Prostate gland (tissue), 2 donors: Measurements from ENCODE around the gene GSK3A. TPM values are rescaled to one million over a fixed set of nuclear protein-coding genes. Genes with fewer than 3 reads are reported as not detected.

Experiments
- DNase-seq: peaks from one replicate; pipeline ENCODE4 v3.0.0-alpha.2; 2019; ENCODE audit warnings: low spot score
- H3K27ac ChIP-seq, 2 donors: fragments of 200-600 bp; sonication (generic); 2 replicates each; pipeline ENCODE4 v1.5.1; 2017 to 2019
- H3K27me3 ChIP-seq: fragments of 200-600 bp; sonication (generic); replicated peaks from 2 replicates; pipeline ENCODE4 v1.5.1; 2019; ENCODE audit not compliant: insufficient read depth
- H3K36me3 ChIP-seq, 2 donors: fragments of 200-600 bp; sonication (generic); 1 replicate in 1 of 2; 2 replicates in 1 of 2; pipeline versions ENCODE4 v1.5.1 to v1.8.1; 2017 to 2019
- H3K4me1 ChIP-seq: fragments of 200-600 bp; sonication (generic); replicated peaks from 2 replicates; pipeline ENCODE4 v1.5.1; 2019
- H3K4me3 ChIP-seq, 2 donors: fragments of 200-600 bp; sonication (generic); 2 replicates each; pipeline ENCODE4 v1.5.1; 2017 to 2019
- H3K9me3 ChIP-seq: fragments of 200-600 bp; sonication (generic); 2 replicates; pipeline ENCODE4 v1.5.1; 2017
- POLR2A ChIP-seq: fragments of 450-650 bp; IDR thresholded peaks from one replicate; pipeline ENCODE4 v1.6.1; 2016; ENCODE audit warnings: antibody characterized with exemption, mild to moderate bottlenecking
- POLR2AphosphoS5 ChIP-seq: sonication (generic); formaldehyde crosslinking; IDR thresholded peaks from one replicate; pipeline ENCODE4 v1.6.1; 2017; ENCODE audit warnings: antibody characterized with exemption
- WGBS: methylation state at CpG from one replicate; pipeline ENCODE4 v1.1.5; 2018; 5-methylcytosine and 5-hydroxymethylcytosine counted together
- intact Hi-C: fragments of 100-400 bp; cut with DNase I; formaldehyde crosslinking; loops from one replicate; pipeline ENCODE4 v1.14.2; 2022
- total RNA-seq, 2 donors: library from RNA; depleted of rRNA; stranded (reverse); fragments of >200 nt; gene quantifications; one replicate each; pipeline ENCODE4 v1.1.0, GENCODE V29; 2016
- TF ChIP-seq, protein P1 (sequence below), 4 experiments: fragments of 200-600 bp in 2 of 4; fragments of 450-650 bp in 2 of 4; sonication (generic) in 2 of 4; IDR thresholded peaks; 1 replicate in 3 of 4; 2 replicates in 1 of 4; pipeline ENCODE4 v1.5.1; 2016 to 2019; ENCODE audit warnings: antibody characterized with exemption in 4 of 4, mild to moderate bottlenecking in 2 of 4, moderate library complexity in 2 of 4

The GSK3A gene
- total RNA-seq, 2 donors from 2014 or later, result 37.1 to 61.6 TPM

DNA sequence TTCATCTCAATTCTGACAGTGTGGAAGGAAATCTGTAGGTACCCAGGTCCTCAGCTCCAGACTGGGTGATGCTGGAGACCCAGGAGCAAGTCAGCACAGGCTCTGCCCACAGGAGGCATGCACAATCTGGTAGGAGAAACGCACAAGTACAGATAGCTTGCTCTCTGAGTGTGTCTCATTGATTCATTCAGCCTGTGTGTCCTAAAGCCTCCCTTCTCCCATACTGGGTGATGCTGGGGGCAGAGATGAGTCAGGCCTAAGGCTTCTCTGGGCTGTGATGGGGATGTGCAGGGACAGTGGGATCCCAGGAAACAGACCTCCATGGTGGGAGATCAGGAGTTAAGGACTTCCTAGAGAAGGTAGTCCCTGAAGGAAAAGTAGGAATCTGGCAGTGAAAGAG lies 15.5 kb downstream of the GSK3A start:
- Histone ChIP-seq H3K27ac (no peak overlapping the region), H3K4me1 (no peaks in the 10 kb centered on the region), H3K9me3 (no peaks in the 10 kb centered on the region), H3K27me3 (no peaks in the 10 kb centered on the region), H3K4me3 (no peak overlapping the region), H3K36me3 (peaks cover 12 to 25% of the 10 kb centered on the region in 2 donors)
- WGBS, result 88% methylated on average over 1 of the region's 1 CpG
- TF ChIP-seq POLR2AphosphoS5, result no peak
- TF ChIP-seq, protein P1, sequence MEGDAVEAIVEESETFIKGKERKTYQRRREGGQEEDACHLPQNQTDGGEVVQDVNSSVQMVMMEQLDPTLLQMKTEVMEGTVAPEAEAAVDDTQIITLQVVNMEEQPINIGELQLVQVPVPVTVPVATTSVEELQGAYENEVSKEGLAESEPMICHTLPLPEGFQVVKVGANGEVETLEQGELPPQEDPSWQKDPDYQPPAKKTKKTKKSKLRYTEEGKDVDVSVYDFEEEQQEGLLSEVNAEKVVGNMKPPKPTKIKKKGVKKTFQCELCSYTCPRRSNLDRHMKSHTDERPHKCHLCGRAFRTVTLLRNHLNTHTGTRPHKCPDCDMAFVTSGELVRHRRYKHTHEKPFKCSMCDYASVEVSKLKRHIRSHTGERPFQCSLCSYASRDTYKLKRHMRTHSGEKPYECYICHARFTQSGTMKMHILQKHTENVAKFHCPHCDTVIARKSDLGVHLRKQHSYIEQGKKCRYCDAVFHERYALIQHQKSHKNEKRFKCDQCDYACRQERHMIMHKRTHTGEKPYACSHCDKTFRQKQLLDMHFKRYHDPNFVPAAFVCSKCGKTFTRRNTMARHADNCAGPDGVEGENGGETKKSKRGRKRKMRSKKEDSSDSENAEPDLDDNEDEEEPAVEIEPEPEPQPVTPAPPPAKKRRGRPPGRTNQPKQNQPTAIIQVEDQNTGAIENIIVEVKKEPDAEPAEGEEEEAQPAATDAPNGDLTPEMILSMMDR (IDR thresholded peaks at IDR 0.05), result no peak
- intact Hi-C loops, result no loop called here
- DNase-seq, result no peak

GRCh38 chr19:42225718-42226292 lies 16.6 kb downstream of the GSK3A start:
- no peak overlapping the region for H3K4me3 ChIP-seq
- intact Hi-C loops, result no loop called here
- peaks cover 12 to 25% of the 10 kb centered on the region in 2 donors for H3K36me3 ChIP-seq
- no peak for DNase-seq
- H3K27me3 ChIP-seq, result no peaks in the 10 kb centered on the region
- no peak overlapping the region for H3K27ac ChIP-seq
- peaks cover 4% of the 10 kb centered on the region for H3K4me1 ChIP-seq
- 92% methylated on average over 33 of the region's 33 CpGs for WGBS
- no peaks in the 10 kb centered on the region for H3K9me3 ChIP-seq
- no peak for TF ChIP-seq POLR2AphosphoS5
- TF ChIP-seq, protein P1 (IDR thresholded peaks at IDR 0.05), result no peak
- no peak for TF ChIP-seq POLR2A

DNA sequence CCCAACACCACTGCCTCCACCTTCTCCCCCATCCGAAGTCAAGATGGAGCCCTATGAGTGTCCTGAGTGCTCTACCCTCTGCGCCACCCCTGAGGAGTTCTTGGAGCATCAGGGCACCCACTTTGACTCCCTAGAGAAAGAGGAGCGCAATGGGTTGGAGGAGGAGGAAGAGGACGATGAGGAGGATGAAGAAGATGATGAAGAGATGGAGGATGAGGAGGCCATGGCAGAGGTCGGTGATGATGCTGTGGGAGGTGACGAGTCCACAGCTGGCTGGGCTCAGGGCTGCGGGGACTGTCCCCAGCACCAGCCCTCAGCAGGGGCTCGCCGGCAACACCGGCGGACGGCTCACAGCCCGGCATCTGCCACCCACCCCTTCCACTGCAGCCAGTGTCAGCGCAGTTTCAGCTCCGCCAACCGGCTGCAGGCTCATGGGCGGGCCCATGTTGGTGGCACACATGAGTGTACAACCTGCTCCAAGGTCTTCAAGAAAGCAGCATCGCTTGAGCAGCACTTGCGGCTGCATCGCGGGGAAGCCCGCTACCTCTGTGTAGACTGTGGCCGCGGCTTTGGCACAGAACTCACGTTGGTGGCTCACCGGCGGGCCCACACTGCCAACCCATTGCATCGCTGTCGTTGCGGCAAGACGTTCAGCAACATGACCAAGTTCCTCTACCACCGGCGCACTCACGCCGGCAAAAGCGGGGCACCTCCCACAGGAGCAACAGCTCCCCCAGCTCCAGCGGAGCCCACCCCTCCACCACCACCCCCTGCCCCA lies 17.3 kb downstream of the GSK3A start:
- intact Hi-C loops, result no loop called here
- DNase-seq, result no peak
- H3K4me3 ChIP-seq, result no peak overlapping the region
- no peaks in the 10 kb centered on the region for H3K27me3 ChIP-seq
- H3K36me3 ChIP-seq, result peaks cover 12 to 25% of the 10 kb centered on the region in 2 donors
- no peak overlapping the region for H3K27ac ChIP-seq
- 93% methylated on average over 30 of the region's 37 CpGs for WGBS
- TF ChIP-seq POLR2AphosphoS5 (no peak), POLR2A (no peak)
- TF ChIP-seq, protein P1 (IDR thresholded peaks at IDR 0.05), result no peak
- no peaks in the 10 kb centered on the region for H3K9me3 ChIP-seq
- H3K4me1 ChIP-seq, result peaks cover 6% of the 10 kb centered on the region

DNA sequence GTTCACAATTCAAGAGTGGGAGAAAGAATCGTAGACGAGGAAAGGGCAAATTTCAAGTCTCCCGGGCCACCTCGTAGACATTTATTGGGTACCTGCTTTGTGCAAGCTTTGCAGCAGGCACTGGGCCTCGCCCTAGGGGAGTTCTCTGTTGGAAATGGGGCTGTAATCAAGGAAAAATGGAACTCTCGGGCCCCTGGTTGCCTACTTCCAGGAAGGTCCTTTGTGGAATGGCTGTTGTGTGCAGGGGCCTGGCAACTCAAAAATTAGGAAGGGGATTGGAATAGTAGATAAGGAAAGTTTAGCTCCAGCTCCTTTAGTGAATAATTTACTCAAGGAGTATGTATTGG lies 21.7 kb downstream of the GSK3A start:
- DNase-seq, result no peak
- intact Hi-C loops, result no loop called here
- no peaks in the 10 kb centered on the region for H3K9me3 ChIP-seq
- H3K4me3 ChIP-seq, result peak overlapping the region; percentile 63 to 73
- 1% methylated on average over 6 of the region's 6 CpGs for WGBS
- H3K27ac ChIP-seq, result peak overlapping the region; percentile 84 to 90
- H3K36me3 ChIP-seq, result peaks cover 0 to 16% of the 10 kb centered on the region in 2 donors
- peaks cover 17% of the 10 kb centered on the region for H3K4me1 ChIP-seq
- no peaks in the 10 kb centered on the region for H3K27me3 ChIP-seq
- TF ChIP-seq POLR2A, result no peak
- TF ChIP-seq, protein P1 (IDR thresholded peaks at IDR 0.05), result no peak
